A549 (cell line): Measurements from ENCODE around the gene DLX1.
"Not testable (repeated sequence)": the region's sequence is repeated elsewhere in the genome, so short reads cannot be mapped to it uniquely, and the experiment has no call there.

Experiments used
- CTCF ChIP-seq: fragments of >200 bp; sonication (Bioruptor Twin); formaldehyde crosslinking; IDR thresholded peaks from 3 replicates; pipeline ENCODE4 v1.5.1; 2016
- GATA3 ChIP-seq: IDR thresholded peaks from 2 replicates; pipeline ENCODE4 v1.6.1; 2012; ENCODE audit warnings: borderline replicate concordance
- MAX ChIP-seq: IDR thresholded peaks from 2 replicates; pipeline ENCODE4 v1.6.1; 2012

GRCh38 chr2:172060118-172060517, 25.2 kb upstream of the DLX1 start:
- not testable (repeated sequence) for TF ChIP-seq MAX, CTCF, GATA3
